K562 (cell line): ENCODE measurements around the gene HSP90AA1. TPM values are rescaled to one million over a fixed set of nuclear protein-coding genes. Genes with fewer than 3 reads are reported as not detected.
A peak's percentile ranks its signal among the peaks of the same experiment; 100 is the strongest.

Source experiments
- ATAC-seq: fragments of 200-7000 bp; cut with Tn5 transposase; 3 replicates; pipeline ENCODE4 v1.9.1; 2020; ENCODE audit warnings: moderate library complexity
- BruUV-seq: library from RNA; stranded (reverse); fragments of 400-500 nt; replicated peaks from 2 replicates; lab custom pipeline; 2021; lab: Mats Ljungman, UMichigan
- CTCF ChIA-PET: fragments of 300-600 bp; formaldehyde crosslinking; extraction: SDS; loops from one replicate; lab custom pipeline; 2021; ENCODE audit warnings: low intra/inter-chr PET ratio; lab: Yijun Ruan, JAX
- POLR2A ChIA-PET: fragments of 300-600, 350-650 bp; sonication (Branson Sonifier 250); formaldehyde crosslinking; extraction: SDS; loops from one replicate; lab custom pipeline; 2021; ENCODE audit warnings: antibody characterized with exemption, inconsistent platforms; lab: Yijun Ruan, JAX
- DNase-seq, 4 experiments: peaks; one replicate each; pipeline versions ENCODE4 v3.0.0 to v3.0.0-alpha.2; 2011 to 2018; ENCODE audit warnings: low spot score in 3 of 4, mixed read lengths in 3 of 4; ENCODE audit errors: extremely low read depth in 1 of 4
- FAIRE-seq: peaks from 2 replicates; lab custom pipeline; 2011; peaks lifted over from hg19 to GRCh38; lab: Jason Lieb, UNC
- H2AFZ ChIP-seq: 2 replicates; pipeline ENCODE4 v1.6.0; 2011; ENCODE audit warnings: low read depth, low read length, control low read depth, inconsistent platforms
- H3K27ac ChIP-seq: fragments of 200-600 bp; 3 replicates; pipeline ENCODE4 v1.8.0; 2011; ENCODE audit warnings: low read depth, mild to moderate bottlenecking, control low read depth, inconsistent platforms, low read length, moderate library complexity, mixed read lengths; ENCODE audit errors: extremely low read depth
- H3K27me3 ChIP-seq, 2 experiments: fragments of 300-600 bp in 1 of 2; 2 replicates in 1 of 2; 3 replicates in 1 of 2; pipeline versions ENCODE4 v1.6.0 to v1.8.0; 2011; ENCODE audit warnings: inconsistent platforms in 2 of 2, low read length in 2 of 2, mild to moderate bottlenecking in 1 of 2, mixed read lengths in 1 of 2, moderate library complexity in 1 of 2; ENCODE audit not compliant: control insufficient read depth in 2 of 2, insufficient read depth in 2 of 2
- H3K36me3 ChIP-seq: fragments of 300-600 bp; 3 replicates; pipeline ENCODE4 v1.8.0; 2011; ENCODE audit warnings: mild to moderate bottlenecking, low read length, inconsistent platforms; ENCODE audit not compliant: control insufficient read depth, insufficient read depth
- H3K4me1 ChIP-seq, 2 experiments: fragments of 200-600 bp in 1 of 2; replicated peaks in 1 of 2; 2 replicates in 1 of 2; 3 replicates in 1 of 2; pipeline versions ENCODE4 v1.5.1 to v1.8.0; 2011; ENCODE audit warnings: inconsistent platforms in 2 of 2, low read length in 2 of 2, mild to moderate bottlenecking in 1 of 2, mixed read lengths in 1 of 2, moderate library complexity in 1 of 2; ENCODE audit not compliant: control insufficient read depth in 2 of 2, insufficient read depth in 2 of 2
- H3K4me2 ChIP-seq: 2 replicates; pipeline ENCODE4 v1.6.1; 2011; ENCODE audit warnings: low read length, control low read depth, inconsistent platforms, mixed read lengths; ENCODE audit not compliant: insufficient read depth
- H3K4me3 ChIP-seq: fragments of 200-600 bp; sonication (generic), shearing (Covaris generic); 2 replicates; pipeline ENCODE4 v1.5.1; 2016; ENCODE audit warnings: control low read depth, inconsistent platforms
- H3K79me2 ChIP-seq: fragments of 200-600 bp; 3 replicates; pipeline ENCODE4 v1.8.0; 2011; ENCODE audit warnings: low read length, inconsistent platforms; ENCODE audit not compliant: control insufficient read depth, insufficient read depth
- H3K9ac ChIP-seq, 2 experiments: 2 replicates each; pipeline versions ENCODE4 v1.6.0 to v1.6.1; 2011; ENCODE audit warnings: low read depth in 2 of 2, low read length in 2 of 2, control low read depth in 1 of 2, inconsistent platforms in 1 of 2, mild to moderate bottlenecking in 1 of 2, mixed read lengths in 1 of 2; ENCODE audit not compliant: insufficient read depth in 1 of 2
- H3K9me1 ChIP-seq: one replicate; pipeline ENCODE4 v1.6.0; 2011; ENCODE audit warnings: inconsistent platforms, mild to moderate bottlenecking, low read length, moderate library complexity; ENCODE audit not compliant: control insufficient read depth, insufficient read depth
- H3K9me3 ChIP-seq: replicated peaks from 2 replicates; pipeline ENCODE4 v1.5.1; 2011; ENCODE audit warnings: low read depth, low read length, inconsistent platforms; ENCODE audit not compliant: control insufficient read depth, insufficient read depth
- H4K20me1 ChIP-seq: replicated peaks from 2 replicates; pipeline ENCODE4 v1.6.1; 2011; ENCODE audit warnings: low read length, inconsistent platforms, mixed read lengths; ENCODE audit not compliant: control insufficient read depth, insufficient read depth
- BCOR ChIP-seq: fragments of 450-650 bp; IDR thresholded peaks from 2 replicates; pipeline ENCODE4 v1.6.1; 2016
- CEBPB ChIP-seq: fragments of 450-650 bp; IDR thresholded peaks from 2 replicates; pipeline ENCODE4 v1.6.1; 2016; ENCODE audit warnings: missing genetic modification characterization, missing compliant biosample characterization
- CREB3 ChIP-seq: fragments of 450-650 bp; conservative IDR thresholded peaks from 2 replicates; pipeline ENCODE4 v1.6.1; 2016; ENCODE audit warnings: missing genetic modification characterization, low read depth, mild to moderate bottlenecking, missing compliant biosample characterization, moderate library complexity
- GABPA ChIP-seq: fragments of 200-800 bp; sonication (Bioruptor generic); conservative IDR thresholded peaks from 2 replicates; pipeline ENCODE4 v1.6.1; 2016; ENCODE audit warnings: low read depth, missing genetic modification characterization, missing compliant biosample characterization
- GABPB2 ChIP-seq: fragments of 250-450 bp; sonication (Bioruptor Pico); conservative IDR thresholded peaks from 2 replicates; pipeline ENCODE4 v1.5.1; 2021; ENCODE audit warnings: mild to moderate bottlenecking
- POLR2G ChIP-seq: fragments of 200-400 bp; formaldehyde crosslinking; IDR thresholded peaks from 2 replicates; pipeline ENCODE4 v1.6.1; 2017; ENCODE audit warnings: low read depth, mild to moderate bottlenecking, antibody characterized with exemption, low read length, moderate library complexity
- PRMT5 ChIP-seq: sonication (generic); formaldehyde crosslinking; IDR thresholded peaks from 2 replicates; pipeline ENCODE4 v1.5.0; 2020; ENCODE audit warnings: missing genetic modification reagents
- SAP30 ChIP-seq: fragments of 200-600 bp; sonication (generic); IDR thresholded peaks from 2 replicates; pipeline ENCODE4 v1.6.1; 2012; ENCODE audit warnings: borderline replicate concordance, low read depth, mild to moderate bottlenecking, moderate library complexity, low read length, control low read depth, inconsistent platforms; ENCODE audit not compliant: insufficient read depth, poor library complexity, severe bottlenecking
- ZNF316 ChIP-seq: fragments of 450-650 bp; IDR thresholded peaks from 2 replicates; pipeline ENCODE4 v1.6.1; 2016
- ZNF644 ChIP-seq: fragments of 200-800 bp; sonication (Bioruptor generic); IDR thresholded peaks from 2 replicates; pipeline ENCODE4 v1.6.1; 2016; ENCODE audit warnings: low read depth, missing genetic modification characterization, missing compliant biosample characterization
- ZNF740 ChIP-seq, 3 experiments: fragments of 200-800 bp in 1 of 3; sonication (Bioruptor generic) in 1 of 3; sonication (generic) in 1 of 3; formaldehyde crosslinking in 1 of 3; IDR thresholded peaks; 2 replicates each; pipeline versions ENCODE4 v1.6.1 to v1.8.0; 2016 to 2022; ENCODE audit warnings: mild to moderate bottlenecking in 2 of 3, missing compliant biosample characterization in 2 of 3, missing genetic modification characterization in 2 of 3, missing genetic modification reagents in 1 of 3
- WGBS: fragments of 100-300 bp; shearing (Covaris generic); methylation state at CpG from one replicate; pipeline ENCODE4 v1.1.6; 2016; ENCODE audit warnings: low coverage, mixed read lengths; ENCODE audit not compliant: insufficient coverage; ENCODE audit errors: missing lambda C conversion rate; 5-methylcytosine and 5-hydroxymethylcytosine counted together
- in situ Hi-C: fragments of 300-500 bp; cut with MboI; formaldehyde crosslinking; loops from 4 replicates; pipeline ENCODE4 v1.15.0; 2018; ENCODE audit warnings: inconsistent platforms, mixed read lengths
- intact Hi-C: fragments of 100-400 bp; cut with micrococcal nuclease; formaldehyde crosslinking; loops from 2 replicates; pipeline ENCODE4 v1.14.2; 2022
- polyA plus RNA-seq, 8 experiments: library from polyadenylated mRNA; depleted of rRNA in 4 of 8; stranded (reverse) in 5 of 8; unstranded in 3 of 8; fragments of >200 nt; fragmentation: Nextera tagmentation in 2 of 8; fragmentation: Illumina TruSeq in 1 of 8; extraction: Ambion mirVana in 2 of 8; extraction: Trizol in 1 of 8; gene quantifications; 2 replicates each; pipeline versions ENCODE4 v1.2.1 to v1.2.3, GENCODE V29; 2011 to 2014; ENCODE audit warnings: inconsistent platforms in 1 of 8, missing spikeins in 1 of 8
- total RNA-seq, 7 experiments: library from RNA; depleted of rRNA in 6 of 7; stranded (reverse); fragments of >200 nt in 6 of 7; fragmentation: Illumina TruSeq in 2 of 7; extraction: Trizol in 2 of 7; gene quantifications; 2 replicates each; pipeline versions ENCODE4 v1.2.1 to v1.2.3, GENCODE V29; 2011 to 2021; ENCODE audit warnings: low replicate concordance in 1 of 7

The HSP90AA1 gene
- total and polyA plus RNA-seq, 9 of the 15 experiments (the other 6 are each of a cell fraction or from before 2014, with no cell fraction given): 377 to 1,731 (median 879) TPM

- POLR2A ChIA-PET: interaction anchor here (0.7 to 1.0 kb wide), 2 partner anchors 10 to 28 kb away, joined by 3 read pairs; no protein-coding TSS in a partner anchor
- intact Hi-C loops: no loop called here
Measured at GRCh38 chr14:102052522-102052921, 34.3 kb downstream of the HSP90AA1 start.

GRCh38 chr14:102050625-102051024, 36.2 kb downstream of the HSP90AA1 start:
- no peak overlapping the region for H2AFZ ChIP-seq
- H3K9ac ChIP-seq: no peak overlapping the region
- TF ChIP-seq ZNF740 (CRISPR knock-in tag; IDR thresholded peaks at IDR 0.05): no peak
- TF ChIP-seq ZNF740 (tag; IDR thresholded peaks at IDR 0.05): no peak
- TF ChIP-seq BCOR: no peak
- TF ChIP-seq ZNF644 (tag): no peak
- TF ChIP-seq GABPA (tag): no peak
- TF ChIP-seq CEBPB (tag): no peak
- TF ChIP-seq ZNF316: no peak
- no peak for TF ChIP-seq SAP30
- no peak for TF ChIP-seq GABPB2
- 95% methylated on average over 4 of the region's 11 CpGs for WGBS
- FAIRE-seq (no peak), ATAC-seq (no peak), DNase-seq (no peak)
- peaks cover 57% of the 10 kb centered on the region; the same call in 2 of the 3 replicates for H3K36me3 ChIP-seq
- intact Hi-C loops (no loop called here), in situ Hi-C loops (no loop called here)
- H3K9me3 ChIP-seq: no peaks in the 10 kb centered on the region
- POLR2A ChIA-PET: interaction anchor here (0.8 kb wide), 1 partner anchor 102 kb away, joined by 3 read pairs; no protein-coding TSS in a partner anchor
- H3K27ac ChIP-seq: no peak overlapping the region
- peaks cover 0 to 19% of the 10 kb centered on the region in 2 experiments; a peak in 2 of 5 replicates for H3K4me1 ChIP-seq
- BruUV-seq: no TSS peak
- H3K79me2 ChIP-seq: no peaks in the 10 kb centered on the region
- H3K9me1 ChIP-seq: no peaks in the 10 kb centered on the region
- H4K20me1 ChIP-seq: no peaks in the 10 kb centered on the region
- no peaks in the 10 kb centered on the region for H3K27me3 ChIP-seq
- CTCF ChIA-PET: no interaction called here
- no peak overlapping the region for H3K4me2 ChIP-seq
- H3K4me3 ChIP-seq: no peak overlapping the region

More at GRCh38 chr14:102052522-102052921, 34.3 kb downstream of the HSP90AA1 start:
- Histone ChIP-seq H2AFZ (no peak overlapping the region), H3K9me3 (no peaks in the 10 kb centered on the region), H3K4me2 (no peak overlapping the region), H4K20me1 (no peaks in the 10 kb centered on the region), H3K9me1 (no peaks in the 10 kb centered on the region), H3K27ac (no peak overlapping the region), H3K4me1 (peaks cover 0 to 19% of the 10 kb centered on the region in 2 experiments; a peak in 2 of 5 replicates), H3K4me3 (no peak overlapping the region), H3K79me2 (no peaks in the 10 kb centered on the region), H3K27me3 (no peaks in the 10 kb centered on the region), H3K9ac (no peak overlapping the region), H3K36me3 (peaks cover 47% of the 10 kb centered on the region; the same call in 2 of the 3 replicates)
- no peak for ATAC-seq
- in situ Hi-C loops: no loop called here
- WGBS: 97% methylated on average over 6 of the region's 10 CpGs
- no TSS peak for BruUV-seq
- CTCF ChIA-PET: no interaction called here
- FAIRE-seq: no peak
- no peak for TF ChIP-seq CREB3 (tag)
- TF ChIP-seq PRMT5: no peak
- peak; percentile 37 for TF ChIP-seq POLR2G
- DNase-seq: no peak
